ENCODE results near the gene CLCA1. TPM values are rescaled to one million over a fixed set of nuclear protein-coding genes. Genes with fewer than 3 reads are reported as not detected.

CLCA1 gene
- total RNA-seq, 1 donor from 2014 or later: 0.05 TPM

DNA sequence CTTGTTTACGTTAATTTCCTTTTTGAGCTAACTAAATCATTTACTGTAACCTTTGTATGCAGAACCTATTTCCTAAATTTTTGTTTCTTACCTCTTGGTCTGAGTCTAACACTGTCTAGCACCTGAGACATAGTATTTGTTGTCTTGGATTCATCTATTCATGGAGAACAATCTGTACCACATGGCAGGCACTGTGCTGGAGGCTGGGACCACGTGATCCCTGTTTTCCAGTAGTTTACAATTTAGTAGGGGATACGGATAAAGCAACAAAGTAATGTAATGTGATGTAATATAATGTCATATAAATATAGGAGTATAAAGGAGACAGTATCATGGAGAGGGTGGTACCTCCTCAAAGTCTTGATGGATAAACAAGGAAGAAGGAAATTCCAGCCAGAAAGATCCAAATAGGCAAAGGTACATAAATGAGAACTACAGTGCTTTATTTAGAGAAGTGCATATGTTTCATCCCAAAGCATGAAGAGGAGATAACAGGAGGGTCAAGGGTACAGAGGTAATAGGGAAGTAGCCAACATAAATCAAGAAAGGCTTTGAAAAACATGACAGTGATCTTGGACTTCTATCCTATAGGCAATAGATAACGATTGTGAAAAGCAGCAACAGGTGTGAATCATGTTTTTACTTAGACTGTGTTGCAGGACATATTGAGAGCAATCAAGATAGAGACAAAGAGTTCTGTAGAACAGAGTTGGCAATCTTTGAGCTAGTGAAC is 52.2 kb downstream of the CLCA1 start:
- Histone ChIP-seq H3K27ac (replicated peaks) (no peak overlapping the region), H3K9me3 (replicated peaks) (no peaks in the 10 kb centered on the region), H3K36me3 (no peaks in the 10 kb centered on the region), H3K4me1 (no peaks in the 10 kb centered on the region), H3K4me3 (no peak overlapping the region), H3K27me3 (ENCODE audit: low read depth) (no peaks in the 10 kb centered on the region)
- DNase-seq: no peak
- TF ChIP-seq, protein P1, sequence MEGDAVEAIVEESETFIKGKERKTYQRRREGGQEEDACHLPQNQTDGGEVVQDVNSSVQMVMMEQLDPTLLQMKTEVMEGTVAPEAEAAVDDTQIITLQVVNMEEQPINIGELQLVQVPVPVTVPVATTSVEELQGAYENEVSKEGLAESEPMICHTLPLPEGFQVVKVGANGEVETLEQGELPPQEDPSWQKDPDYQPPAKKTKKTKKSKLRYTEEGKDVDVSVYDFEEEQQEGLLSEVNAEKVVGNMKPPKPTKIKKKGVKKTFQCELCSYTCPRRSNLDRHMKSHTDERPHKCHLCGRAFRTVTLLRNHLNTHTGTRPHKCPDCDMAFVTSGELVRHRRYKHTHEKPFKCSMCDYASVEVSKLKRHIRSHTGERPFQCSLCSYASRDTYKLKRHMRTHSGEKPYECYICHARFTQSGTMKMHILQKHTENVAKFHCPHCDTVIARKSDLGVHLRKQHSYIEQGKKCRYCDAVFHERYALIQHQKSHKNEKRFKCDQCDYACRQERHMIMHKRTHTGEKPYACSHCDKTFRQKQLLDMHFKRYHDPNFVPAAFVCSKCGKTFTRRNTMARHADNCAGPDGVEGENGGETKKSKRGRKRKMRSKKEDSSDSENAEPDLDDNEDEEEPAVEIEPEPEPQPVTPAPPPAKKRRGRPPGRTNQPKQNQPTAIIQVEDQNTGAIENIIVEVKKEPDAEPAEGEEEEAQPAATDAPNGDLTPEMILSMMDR (IDR thresholded peaks at IDR 0.05; ENCODE audit: borderline replicate concordance): no peak
- intact Hi-C loops (cut with micrococcal nuclease): no loop called here

DNA sequence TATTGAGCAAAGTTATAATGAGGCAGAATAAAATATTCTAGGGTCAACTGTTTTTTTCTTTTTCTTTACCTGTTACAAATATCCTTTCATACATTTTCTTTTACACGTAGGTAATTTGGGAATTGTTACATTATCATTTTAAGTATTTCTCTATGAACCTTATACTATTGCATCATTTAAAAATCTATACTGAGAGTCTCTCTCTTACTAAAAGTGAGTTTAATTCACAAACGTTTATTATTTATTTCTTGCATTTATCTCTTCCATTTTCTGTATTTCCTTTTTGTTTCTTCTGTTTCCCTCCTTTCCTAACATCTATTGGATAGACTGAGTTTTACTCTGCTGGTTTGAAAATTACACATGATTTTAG is 52.8 kb downstream of the CLCA1 start:
- DNase-seq: no peak
- Histone ChIP-seq H3K4me3 (no peak overlapping the region), H3K27me3 (ENCODE audit: low read depth) (no peaks in the 10 kb centered on the region), H3K9me3 (replicated peaks) (no peaks in the 10 kb centered on the region), H3K27ac (replicated peaks) (no peak overlapping the region), H3K4me1 (no peaks in the 10 kb centered on the region), H3K36me3 (no peaks in the 10 kb centered on the region)
- TF ChIP-seq, protein P1 (IDR thresholded peaks at IDR 0.05; ENCODE audit: borderline replicate concordance): no peak
- intact Hi-C loops (cut with micrococcal nuclease): no loop called here

DNA sequence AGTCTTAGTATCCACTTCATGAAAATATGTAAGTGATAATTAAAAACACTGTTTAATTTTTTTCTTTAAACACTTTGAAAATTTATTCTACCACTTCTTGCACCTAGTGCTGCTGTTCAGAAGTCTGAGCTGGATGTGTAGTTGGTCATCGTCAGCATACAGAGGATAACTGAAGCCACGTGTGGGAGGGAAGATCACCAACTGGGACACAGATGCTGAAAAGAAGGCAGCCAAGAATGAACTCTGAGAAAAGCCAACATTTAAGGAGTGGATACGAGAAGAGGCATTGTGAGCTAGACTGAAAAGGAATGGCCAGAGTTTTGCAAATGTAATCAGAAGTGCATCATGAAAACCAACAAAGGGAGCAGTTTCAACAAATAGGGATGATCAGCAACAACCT is 53.5 kb downstream of the CLCA1 start:
- no peak overlapping the region for H3K4me3 ChIP-seq
- intact Hi-C loops (cut with micrococcal nuclease): no loop called here
- no peak overlapping the region for H3K27ac ChIP-seq (replicated peaks)
- no peak for DNase-seq
- TF ChIP-seq, protein P1 (IDR thresholded peaks at IDR 0.05; ENCODE audit: borderline replicate concordance): no peak
- H3K36me3 ChIP-seq: no peaks in the 10 kb centered on the region
- no peaks in the 10 kb centered on the region for H3K9me3 ChIP-seq (replicated peaks)
- H3K4me1 ChIP-seq: no peaks in the 10 kb centered on the region
- no peaks in the 10 kb centered on the region for H3K27me3 ChIP-seq (ENCODE audit: low read depth)

DNA sequence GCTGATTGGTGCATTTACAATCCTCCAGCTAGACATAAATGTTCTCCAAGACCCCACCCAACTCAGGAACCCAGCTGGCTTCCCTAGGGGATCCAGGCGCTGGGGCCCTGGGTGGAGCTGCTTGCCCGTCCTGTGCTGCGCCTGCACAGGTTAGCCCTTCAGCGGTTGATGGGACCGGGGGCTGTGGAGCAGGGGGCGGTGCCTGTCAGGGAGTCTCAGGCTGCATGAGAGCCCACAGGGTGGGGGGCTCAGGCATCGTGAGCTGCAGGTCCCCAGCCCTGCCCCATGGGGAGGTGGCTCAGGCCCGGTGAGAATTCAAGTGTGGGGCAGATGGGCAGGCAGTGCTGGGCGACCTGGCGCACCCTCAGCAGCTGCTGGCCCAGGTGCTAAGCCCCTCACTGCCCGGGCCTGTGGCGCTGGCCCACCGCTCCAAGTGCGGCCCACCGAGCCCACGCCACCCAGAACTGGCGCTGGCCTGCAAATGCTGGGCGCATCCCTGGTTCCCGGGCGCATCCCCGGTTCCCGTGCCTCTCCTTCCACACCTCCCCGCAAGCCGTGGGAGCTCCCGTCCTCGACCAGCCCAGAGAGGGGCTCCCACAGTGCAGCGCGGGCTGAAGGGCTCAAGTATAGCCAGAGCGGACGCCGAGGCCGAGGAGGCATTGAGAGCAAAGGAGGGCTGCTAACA is 55.1 kb downstream of the CLCA1 start:
- H3K36me3 ChIP-seq: no peaks in the 10 kb centered on the region
- TF ChIP-seq, protein P1 (IDR thresholded peaks at IDR 0.05; ENCODE audit: borderline replicate concordance): no peak
- no peaks in the 10 kb centered on the region for H3K9me3 ChIP-seq (replicated peaks)
- H3K27ac ChIP-seq (replicated peaks): no peak overlapping the region
- no peak overlapping the region for H3K4me3 ChIP-seq
- no peaks in the 10 kb centered on the region for H3K4me1 ChIP-seq
- no peak for DNase-seq
- intact Hi-C loops (cut with micrococcal nuclease): no loop called here
- H3K27me3 ChIP-seq (ENCODE audit: low read depth): no peaks in the 10 kb centered on the region

DNA sequence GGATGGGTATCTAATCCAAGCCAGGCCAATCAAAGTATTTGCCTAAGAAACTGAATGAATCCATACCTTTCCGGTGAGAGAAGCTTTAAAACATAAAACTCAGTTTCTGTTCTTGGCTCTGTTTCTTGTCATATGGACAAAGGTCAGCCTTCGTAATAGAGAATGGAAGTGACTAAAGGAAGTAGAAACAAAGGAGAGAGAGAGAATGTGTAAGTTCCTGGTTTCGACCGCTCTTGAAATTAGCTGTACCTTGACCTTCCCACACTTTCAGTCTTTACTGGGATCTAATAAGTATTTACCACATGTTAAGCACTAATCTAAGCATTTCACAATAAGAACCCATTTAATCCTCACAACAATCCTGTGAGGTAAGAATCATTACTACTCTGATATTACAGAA is 58.6 kb downstream of the CLCA1 start:
- H3K36me3 ChIP-seq: no peaks in the 10 kb centered on the region
- H3K27me3 ChIP-seq (ENCODE audit: low read depth): no peaks in the 10 kb centered on the region
- intact Hi-C loops (cut with micrococcal nuclease): no loop called here
- H3K4me1 ChIP-seq: no peaks in the 10 kb centered on the region
- no peak overlapping the region for H3K27ac ChIP-seq (replicated peaks)
- no peak overlapping the region for H3K4me3 ChIP-seq
- H3K9me3 ChIP-seq (replicated peaks): no peaks in the 10 kb centered on the region
- TF ChIP-seq, protein P1 (IDR thresholded peaks at IDR 0.05; ENCODE audit: borderline replicate concordance): no peak
- no peak for DNase-seq

All from left ventricle myocardium inferior (tissue), 1 donor.